Fibroblast of skin of left quadriceps (primary cell): ENCODE measurements around the gene MAP3K7CL.
"Not testable (repeated sequence)": the region's sequence is repeated elsewhere in the genome, so short reads cannot be mapped to it uniquely, and the experiment has no call there.

ENCODE experiments used
- DNase-seq, 2 experiments: peaks; one replicate each; pipeline ENCODE4 v3.0.0-alpha.2; 2013; ENCODE audit warnings: low read depth in 2 of 2

The MAP3K7CL gene

GRCh38 chr21:29166853-29167252 is 36.4 kb downstream of the MAP3K7CL start:
- no peak for DNase-seq

GRCh38 chr21:29167481-29167880 is 37.0 kb downstream of the MAP3K7CL start:
- not testable (repeated sequence) for DNase-seq

GRCh38 chr21:29168891-29169315 is 38.5 kb downstream of the MAP3K7CL start:
- no peak for DNase-seq

- DNase-seq, result no peak
These were observed 40.5 kb downstream of the MAP3K7CL start for GRCh38 chr21:29170944-29171343.

- no peak for DNase-seq
These were observed 41.8 kb downstream of the MAP3K7CL start for GRCh38 chr21:29172282-29172681.

GRCh38 chr21:29174607-29175013 is 44.2 kb downstream of the MAP3K7CL start:
- DNase-seq, result no peak

GRCh38 chr21:29175408-29176134 is 45.1 kb downstream of the MAP3K7CL start:
- DNase-seq, result no peak

- no peak for DNase-seq
These were observed 46.2 kb downstream of the MAP3K7CL start for GRCh38 chr21:29176471-29177120.

GRCh38 chr21:29177800-29178199 is 47.4 kb downstream of the MAP3K7CL start:
- DNase-seq, result no peak

GRCh38 chr21:29178926-29179325 is 48.5 kb downstream of the MAP3K7CL start:
- DNase-seq, result no peak

- DNase-seq, result no peak
These were observed 49.1 kb downstream of the MAP3K7CL start for GRCh38 chr21:29179503-29179902.

- peak; percentile 86 for DNase-seq
These were observed 51.5 kb downstream of the MAP3K7CL start for GRCh38 chr21:29181799-29182470.

- DNase-seq, result no peak
These were observed 52.2 kb downstream of the MAP3K7CL start for GRCh38 chr21:29182691-29183092.

- DNase-seq, result no peak
These were observed 53.6 kb downstream of the MAP3K7CL start for GRCh38 chr21:29184037-29184436.

- DNase-seq, result no peak
These were observed 54.7 kb downstream of the MAP3K7CL start for GRCh38 chr21:29185172-29185571.

- DNase-seq, result no peak
These were observed 55.2 kb downstream of the MAP3K7CL start for GRCh38 chr21:29185633-29186032.

- DNase-seq, result no peak
These were observed 55.8 kb downstream of the MAP3K7CL start for GRCh38 chr21:29186246-29186645.

- DNase-seq, result peak; percentile 78
These were observed 57.5 kb downstream of the MAP3K7CL start for GRCh38 chr21:29187944-29188343.

GRCh38 chr21:29189353-29189752 is 58.9 kb downstream of the MAP3K7CL start:
- no peak for DNase-seq

GRCh38 chr21:29190923-29191331 is 60.5 kb downstream of the MAP3K7CL start:
- DNase-seq, result peak; percentile 77 to 80

GRCh38 chr21:29193072-29193471 is 62.6 kb downstream of the MAP3K7CL start:
- DNase-seq, result no peak

- no peak for DNase-seq
These were observed 63.5 kb downstream of the MAP3K7CL start for GRCh38 chr21:29193901-29194300.

- DNase-seq, result no peak
These were observed 63.9 kb downstream of the MAP3K7CL start for GRCh38 chr21:29194342-29194741.
